GM18868 (cell line): Measurements from ENCODE around the gene CYTH4.

ENCODE experiments used
- ATAC-seq: cut with Tn5 transposase; IDR thresholded peaks from one replicate; pipeline ENCODE4 v1.9.1; 2021; ENCODE audit warnings: mild to moderate bottlenecking, moderate library complexity; ENCODE audit not compliant: unreplicated experiment

CYTH4 gene

GRCh38 chr22:37343348-37343747 is 61.0 kb downstream of the CYTH4 start:
- no peak for ATAC-seq

GRCh38 chr22:37343863-37344734 is 61.8 kb downstream of the CYTH4 start:
- no peak for ATAC-seq

- no peak for ATAC-seq
Observed at GRCh38 chr22:37344735-37345449, 62.6 kb downstream of the CYTH4 start.

DNA sequence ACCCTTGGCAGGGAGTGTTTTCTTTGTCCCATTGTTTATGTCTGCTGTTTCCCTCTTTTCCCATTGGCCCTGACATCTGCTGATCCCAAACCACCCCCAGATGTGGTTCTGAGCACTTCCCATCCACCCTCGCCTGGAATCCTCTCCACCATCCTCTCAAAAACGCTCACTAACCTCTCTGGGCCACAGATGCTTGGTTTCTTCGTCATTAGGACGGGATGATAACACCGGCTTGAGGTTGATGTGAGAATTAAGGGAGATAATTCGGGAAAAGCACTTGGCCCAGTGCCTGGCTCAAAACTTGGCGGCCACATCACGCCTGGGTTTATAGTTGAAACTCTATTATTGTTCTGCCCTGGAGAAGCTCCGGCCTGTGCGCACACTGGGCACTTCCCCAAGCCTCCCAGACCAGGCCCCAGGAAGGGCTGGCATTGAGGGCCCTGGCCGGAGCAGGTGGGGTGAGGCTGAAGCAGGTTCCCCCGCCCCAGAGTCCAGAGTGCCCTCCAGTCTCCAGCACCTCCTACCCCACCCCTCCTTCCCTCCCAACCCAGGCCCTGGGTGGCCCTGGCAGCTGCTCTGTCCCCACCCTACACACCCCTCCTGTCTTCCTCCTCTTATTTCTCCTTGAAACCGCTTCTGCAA is 63.7 kb downstream of the CYTH4 start:
- no peak for ATAC-seq

DNA sequence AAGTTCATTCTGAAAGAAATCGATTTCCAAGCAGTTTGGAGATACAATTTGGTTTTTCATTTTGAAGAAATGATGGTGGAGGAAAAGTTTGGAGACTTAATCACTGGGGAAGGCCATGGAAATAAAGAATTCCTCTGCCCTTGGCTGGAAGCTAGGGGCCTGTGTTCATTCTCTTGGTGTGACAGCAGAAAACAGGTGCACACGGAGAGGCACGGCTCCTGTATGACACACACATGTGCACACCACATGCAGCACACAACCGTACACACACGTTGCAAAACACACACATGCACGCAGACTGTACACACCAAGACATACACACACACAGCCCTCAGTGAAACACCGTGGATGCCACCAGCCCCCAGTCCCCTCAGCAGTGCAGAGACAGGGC is 64.2 kb downstream of the CYTH4 start:
- ATAC-seq = no peak

DNA sequence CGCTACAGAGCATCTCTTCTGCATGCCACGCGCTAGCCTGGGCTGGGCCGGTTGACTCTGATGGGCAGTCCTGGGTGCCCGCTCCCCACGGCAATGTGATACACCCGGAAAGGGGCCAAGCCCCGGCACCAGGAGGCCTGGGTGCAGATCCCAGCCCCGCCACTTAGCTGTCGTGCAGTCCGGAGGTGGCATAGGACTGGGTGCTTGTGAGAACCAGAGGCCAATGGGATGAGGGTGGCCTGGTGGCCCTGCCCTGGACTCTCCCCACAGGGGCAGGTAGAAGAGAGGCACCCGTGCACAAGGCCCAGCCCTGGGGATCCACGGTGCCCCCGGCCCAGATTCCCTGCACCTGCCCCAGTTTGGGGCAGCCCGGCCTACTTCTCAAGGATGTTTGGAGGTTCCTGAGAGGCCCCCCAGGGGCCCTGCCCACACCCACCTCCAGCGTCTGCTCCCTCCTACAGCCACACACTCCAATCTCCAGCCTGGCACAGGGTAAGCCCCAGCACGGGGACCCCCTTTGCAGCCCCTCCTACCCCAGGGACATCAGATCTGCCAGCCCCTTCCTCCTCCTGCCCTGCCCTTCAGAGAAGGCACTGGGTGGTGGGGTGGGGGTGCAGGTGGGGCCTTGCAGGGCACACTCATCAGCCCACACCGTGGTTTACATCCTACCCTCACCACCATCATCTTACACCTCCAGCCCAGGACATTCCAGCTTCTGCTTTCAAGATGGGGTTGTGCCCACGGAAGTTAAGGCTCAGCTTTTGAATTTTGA is 66.9 kb downstream of the CYTH4 start:
- no peak for ATAC-seq

DNA sequence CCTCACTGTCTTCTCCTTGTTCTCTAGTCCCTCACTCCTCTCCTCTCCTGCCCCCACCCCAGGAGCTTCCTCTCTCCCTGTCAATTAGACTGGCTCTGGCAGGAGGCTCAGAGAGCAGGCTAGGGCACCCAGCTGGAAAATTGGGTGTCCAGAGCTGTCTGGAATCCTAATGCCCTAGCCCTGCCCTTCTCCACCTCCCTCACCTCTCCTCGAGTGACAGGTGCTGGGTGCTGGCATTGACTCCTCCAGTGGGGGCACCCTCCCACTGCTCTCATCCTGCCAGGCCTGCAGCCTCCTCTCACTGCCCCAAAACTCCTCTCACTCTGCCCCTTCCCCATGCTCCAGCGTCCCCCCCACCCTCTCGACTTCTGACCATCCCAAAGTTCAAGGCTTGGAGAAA is 68.9 kb downstream of the CYTH4 start:
- no peak for ATAC-seq

- ATAC-seq = no peak
Observed at GRCh38 chr22:37352481-37352880, 70.2 kb downstream of the CYTH4 start.

GRCh38 chr22:37353839-37354238 is 71.5 kb downstream of the CYTH4 start:
- ATAC-seq = no peak

GRCh38 chr22:37354261-37354660 is 72.0 kb downstream of the CYTH4 start:
- ATAC-seq = no peak

GRCh38 chr22:37354670-37355069 is 72.4 kb downstream of the CYTH4 start:
- no peak for ATAC-seq

DNA sequence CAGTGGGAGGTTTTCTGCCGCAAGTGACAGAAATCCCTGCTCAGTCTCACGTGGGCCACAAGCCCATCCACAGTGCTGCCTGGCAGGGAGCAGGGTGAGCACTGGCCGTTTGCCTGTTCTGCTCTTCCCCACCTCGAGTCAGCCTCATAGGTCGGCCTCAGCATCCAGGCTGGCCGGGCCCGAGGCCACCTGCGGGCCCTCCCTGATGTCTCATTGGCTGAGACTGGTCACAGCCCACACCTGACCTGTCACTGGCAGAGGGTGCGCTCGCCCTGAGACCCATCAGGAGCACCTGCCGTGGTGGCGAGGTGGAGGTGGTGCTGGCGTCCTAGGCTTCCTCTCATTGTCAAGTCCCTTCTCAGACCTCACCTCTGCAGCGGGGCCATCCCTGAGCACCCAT is 72.9 kb downstream of the CYTH4 start:
- no peak for ATAC-seq

- ATAC-seq = no peak
Observed at GRCh38 chr22:37356922-37357321, 74.6 kb downstream of the CYTH4 start.

GRCh38 chr22:37357446-37358075 is 75.3 kb downstream of the CYTH4 start:
- no peak for ATAC-seq

DNA sequence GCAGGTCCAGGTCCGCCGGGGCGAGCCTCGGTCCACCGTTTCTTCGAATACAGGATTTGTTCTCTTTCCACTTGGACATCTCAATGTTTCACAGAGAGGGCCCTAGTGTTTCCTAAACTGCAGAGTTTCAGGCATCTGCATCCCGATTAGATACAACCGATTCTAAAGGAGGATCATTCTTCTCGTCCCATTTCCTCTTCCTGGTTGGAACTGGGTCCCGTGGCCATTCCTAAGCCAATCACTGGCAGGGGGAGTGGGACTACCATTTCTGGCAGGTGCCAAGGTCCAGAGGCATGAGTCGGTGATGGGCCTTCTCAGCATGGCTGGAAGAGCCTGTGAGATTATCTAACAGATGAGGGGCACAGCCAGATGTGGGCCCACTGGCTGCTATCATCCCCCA is 76.1 kb downstream of the CYTH4 start:
- ATAC-seq = no peak

DNA sequence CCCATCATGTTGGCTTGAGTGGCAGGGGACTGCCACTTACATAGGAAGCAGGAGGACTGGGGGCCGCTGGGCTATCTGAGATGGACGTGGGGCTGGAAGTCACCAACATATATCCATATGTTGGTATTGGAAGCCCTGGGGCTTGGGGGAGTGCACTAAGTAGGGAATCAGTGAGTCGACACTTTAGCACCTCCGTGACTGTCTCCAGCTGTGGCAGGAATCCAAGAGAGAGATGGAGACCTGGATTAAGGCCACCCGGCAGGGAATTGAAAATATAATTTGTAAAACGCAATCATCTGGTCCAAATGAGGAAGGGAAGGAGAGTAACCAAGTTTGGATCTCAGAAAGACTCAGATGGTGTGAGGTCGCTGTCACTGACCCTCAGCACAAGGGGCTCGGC is 76.6 kb downstream of the CYTH4 start:
- no peak for ATAC-seq

- ATAC-seq = no peak
Observed at GRCh38 chr22:37362621-37363020, 80.3 kb downstream of the CYTH4 start.

- no peak for ATAC-seq
Observed at GRCh38 chr22:37363261-37363992, 81.1 kb downstream of the CYTH4 start.
